Progenitor cell of endocrine pancreas (in vitro differentiated cells): ENCODE measurements around the gene BCL2L1. TPM values are rescaled to one million over a fixed set of nuclear protein-coding genes. Genes with fewer than 3 reads are reported as not detected.

ENCODE experiments used
- DNase-seq: peaks from one replicate; pipeline ENCODE4 v3.0.0; 2021; ENCODE audit warnings: low spot score; ENCODE audit not compliant: unreplicated experiment
- H3K27ac Mint-ChIP-seq: 2 replicates; pipeline ENCODE4 v1.8.0; 2021; ENCODE audit warnings: mild to moderate bottlenecking, moderate library complexity, mixed read lengths
- H3K27me3 Mint-ChIP-seq: 2 replicates; pipeline ENCODE4 v1.8.0; 2021; ENCODE audit warnings: mixed read lengths
- H3K36me3 Mint-ChIP-seq: 2 replicates; pipeline ENCODE4 v1.8.0; 2022; ENCODE audit warnings: mixed read lengths; ENCODE audit not compliant: insufficient read depth
- H3K4me1 Mint-ChIP-seq: 2 replicates; pipeline ENCODE4 v1.8.0; 2021; ENCODE audit warnings: low read depth, mixed read lengths
- H3K4me3 Mint-ChIP-seq: 2 replicates; pipeline ENCODE4 v1.8.0; 2021; ENCODE audit warnings: low read depth, mild to moderate bottlenecking, moderate library complexity, mixed read lengths
- H3K9me3 Mint-ChIP-seq: 2 replicates; pipeline ENCODE4 v1.8.0; 2021; ENCODE audit warnings: low read depth, mixed read lengths
- CTCF ChIP-seq: fragments of 200-600 bp; sonication (generic); IDR thresholded peaks from one replicate; pipeline ENCODE4 v1.5.0; 2021; ENCODE audit warnings: antibody characterized with exemption, mild to moderate bottlenecking; ENCODE audit not compliant: unreplicated experiment
- total RNA-seq: library from RNA; stranded (reverse); gene quantifications from 2 replicates; pipeline ENCODE4 v1.2.1, GENCODE V29; 2021

The BCL2L1 gene
- total RNA-seq, 1 donor from 2014 or later: 130 TPM

- DNase-seq: no peak
- Mint-ChIP-seq H3K9me3 (no peaks in the 10 kb centered on the region), H3K27ac (no peak overlapping the region), H3K4me1 (peaks cover 4% of the 10 kb centered on the region), H3K36me3 (peaks cover 5% of the 10 kb centered on the region), H3K4me3 (no peak overlapping the region), H3K27me3 (no peaks in the 10 kb centered on the region)
- no peak for TF ChIP-seq CTCF
Observed at GRCh38 chr20:31740208-31740607, 17.5 kb upstream of the BCL2L1 start.

- Mint-ChIP-seq H3K36me3 (peaks cover 4% of the 10 kb centered on the region), H3K4me1 (peaks cover 3% of the 10 kb centered on the region), H3K27me3 (no peaks in the 10 kb centered on the region), H3K4me3 (no peak overlapping the region), H3K9me3 (no peaks in the 10 kb centered on the region), H3K27ac (no peak overlapping the region)
- TF ChIP-seq CTCF: no peak
- no peak for DNase-seq
Observed at GRCh38 chr20:31739550-31739977, 16.9 kb upstream of the BCL2L1 start.

- Mint-ChIP-seq H3K36me3 (peaks cover 2% of the 10 kb centered on the region), H3K9me3 (no peaks in the 10 kb centered on the region), H3K4me3 (no peak within 1 kb of the TSS), H3K27me3 (no peaks in the 10 kb centered on the region), H3K27ac (no peak within 1 kb of the TSS), H3K4me1 (peaks cover 3% of the 10 kb centered on the region)
- peak; percentile 53 for TF ChIP-seq CTCF
- DNase-seq: peak; percentile 92
Observed at GRCh38 chr20:31738729-31739549, 16.3 kb upstream of the BCL2L1 start, which contains the start of gene TPX2. Gene TPX2, plus strand, starts transcription at chr20:31739290. Its CDS starts 18,187 bp downstream, at chr20:31757477.

GRCh38 chr20:31731321-31731717, 8.7 kb upstream of the BCL2L1 start:
- TF ChIP-seq CTCF: no peak
- no peaks in the 10 kb centered on the region for H3K36me3 Mint-ChIP-seq
- peaks cover 3% of the 10 kb centered on the region for H3K4me1 Mint-ChIP-seq
- peak overlapping the region; percentile 59 for H3K27ac Mint-ChIP-seq
- no peak for DNase-seq
- H3K4me3 Mint-ChIP-seq: no peak overlapping the region
- no peaks in the 10 kb centered on the region for H3K9me3 Mint-ChIP-seq
- no peaks in the 10 kb centered on the region for H3K27me3 Mint-ChIP-seq

- peak; percentile 100 for TF ChIP-seq CTCF
- Mint-ChIP-seq H3K9me3 (no peaks in the 10 kb centered on the region), H3K36me3 (peaks cover 7% of the 10 kb centered on the region), H3K27me3 (no peaks in the 10 kb centered on the region), H3K4me1 (peaks cover 41% of the 10 kb centered on the region), H3K4me3 (peak overlapping the region; percentile 82), H3K27ac (peak overlapping the region; percentile 97)
- DNase-seq: peak; percentile 100
Observed at GRCh38 chr20:31723319-31724078, 831 bp upstream of the BCL2L1 start.
